ENCODE measurements around the gene KLF7. TPM values are rescaled to one million over a fixed set of nuclear protein-coding genes. Genes with fewer than 3 reads are reported as not detected.

Gene KLF7
- total RNA-seq, 1 donor from 2014 or later, result 52.6 TPM

- no peak for FAIRE-seq
- DNase-seq (ENCODE audit: low spot score in 2 of 2), result peak; percentile 16 to 24
Observed at GRCh38 chr2:207167099-207167923, 1.6 kb upstream of the KLF7 start.

DNA sequence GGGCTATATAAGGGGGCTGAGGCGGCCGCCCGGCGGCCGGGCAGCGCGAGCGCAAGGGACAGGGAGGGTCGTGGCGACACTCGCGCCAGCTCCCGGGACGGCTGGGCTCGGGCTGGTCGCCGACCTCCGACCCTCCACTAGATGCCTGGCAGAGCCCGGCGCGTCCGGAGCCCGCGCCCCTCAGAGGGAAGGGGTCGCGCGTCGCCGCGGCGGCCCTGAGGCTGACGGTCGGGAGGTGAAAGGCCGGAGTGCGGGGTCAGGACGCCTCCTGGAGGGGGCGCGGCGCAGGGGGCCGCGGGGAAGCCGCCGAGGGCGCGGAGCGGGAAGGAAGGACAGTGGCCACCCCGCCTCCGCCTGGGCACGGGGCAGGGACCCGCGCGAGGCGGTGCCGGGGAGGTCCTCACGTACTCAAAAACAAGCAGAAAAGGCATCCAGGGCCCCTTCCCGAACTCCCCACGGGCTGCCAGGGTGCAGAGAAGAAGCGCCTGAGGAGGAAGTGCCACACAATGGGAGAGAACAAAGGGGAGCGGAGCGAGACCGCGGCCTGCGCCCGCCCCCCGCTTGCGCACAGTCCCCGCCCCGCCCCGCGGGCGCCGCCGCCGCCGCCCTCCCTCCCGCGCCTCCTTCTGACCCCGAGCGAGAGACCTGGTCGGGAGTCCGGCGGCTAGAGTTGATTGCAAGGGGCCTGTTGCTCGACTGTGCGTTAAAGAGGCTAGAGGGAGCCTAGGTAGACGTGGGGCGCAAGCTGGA, 776 bp upstream of the KLF7 start:
- no peak for FAIRE-seq

GRCh38 chr2:207166039-207166348, 246 bp upstream of the KLF7 start:
- peak; percentile 92 to 93 for DNase-seq (ENCODE audit: low spot score in 2 of 2)

More for the DNA sequence above, 776 bp upstream of the KLF7 start:
- peak; percentile 69 to 83 for DNase-seq (ENCODE audit: low spot score in 2 of 2)

DNA sequence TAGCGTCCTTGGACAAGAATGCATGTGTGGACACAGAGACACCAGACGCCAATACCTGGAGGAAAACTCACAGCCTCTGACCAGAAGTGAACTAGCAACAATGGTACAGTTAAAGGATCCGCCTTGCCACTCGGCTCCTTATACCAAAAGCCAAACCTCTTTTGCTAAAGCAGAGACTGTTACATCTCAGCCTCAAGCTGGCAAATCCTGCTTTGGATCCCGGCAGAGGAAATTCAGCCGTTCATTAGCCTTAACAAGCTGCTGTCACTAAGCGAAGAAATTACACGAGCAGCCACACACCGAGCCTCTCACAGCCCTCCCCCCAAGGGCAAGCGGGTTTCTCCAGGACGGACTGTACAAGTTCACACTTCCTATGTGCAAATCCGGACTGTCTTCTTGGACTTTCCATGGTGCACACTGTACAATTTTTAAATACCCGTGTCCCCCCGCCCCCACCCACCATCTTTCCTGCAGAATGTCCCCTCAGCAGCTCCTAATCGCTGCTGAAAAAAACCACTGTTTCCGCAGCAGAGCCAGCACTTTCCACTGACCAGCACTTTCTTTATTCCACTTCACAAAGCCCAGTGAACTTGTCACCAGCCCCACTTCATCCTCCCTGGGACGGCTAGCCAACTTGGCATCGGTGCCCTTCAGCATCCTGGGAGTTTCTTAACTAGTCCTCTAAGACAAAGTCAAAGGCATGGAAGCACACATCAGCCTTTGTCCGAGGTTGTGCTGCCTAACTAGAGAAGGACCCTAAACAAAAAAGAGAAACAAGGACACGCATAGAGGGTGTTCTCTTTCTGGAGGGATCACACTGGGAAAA, 1.5 kb downstream of the KLF7 start:
- FAIRE-seq, result no peak
- DNase-seq (ENCODE audit: low spot score in 2 of 2), result peak in 1 of 2 donors; percentile 14

More at GRCh38 chr2:207166039-207166348, 246 bp upstream of the KLF7 start:
- peak; percentile 79 for FAIRE-seq

DNA sequence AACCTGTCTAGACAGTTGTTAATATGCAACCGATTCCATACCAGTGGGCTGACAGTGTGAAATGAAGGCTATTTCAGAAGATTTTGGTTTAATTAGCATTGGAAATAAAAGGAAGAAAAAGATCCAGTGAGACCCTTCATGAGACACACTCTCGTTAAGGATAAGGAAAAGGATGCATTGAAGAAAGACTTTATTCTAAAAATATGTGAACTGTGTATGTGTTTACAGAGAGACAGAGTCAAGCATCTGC, 2.1 kb downstream of the KLF7 start:
- DNase-seq (ENCODE audit: low spot score in 2 of 2) (no peak), FAIRE-seq (no peak)

DNA sequence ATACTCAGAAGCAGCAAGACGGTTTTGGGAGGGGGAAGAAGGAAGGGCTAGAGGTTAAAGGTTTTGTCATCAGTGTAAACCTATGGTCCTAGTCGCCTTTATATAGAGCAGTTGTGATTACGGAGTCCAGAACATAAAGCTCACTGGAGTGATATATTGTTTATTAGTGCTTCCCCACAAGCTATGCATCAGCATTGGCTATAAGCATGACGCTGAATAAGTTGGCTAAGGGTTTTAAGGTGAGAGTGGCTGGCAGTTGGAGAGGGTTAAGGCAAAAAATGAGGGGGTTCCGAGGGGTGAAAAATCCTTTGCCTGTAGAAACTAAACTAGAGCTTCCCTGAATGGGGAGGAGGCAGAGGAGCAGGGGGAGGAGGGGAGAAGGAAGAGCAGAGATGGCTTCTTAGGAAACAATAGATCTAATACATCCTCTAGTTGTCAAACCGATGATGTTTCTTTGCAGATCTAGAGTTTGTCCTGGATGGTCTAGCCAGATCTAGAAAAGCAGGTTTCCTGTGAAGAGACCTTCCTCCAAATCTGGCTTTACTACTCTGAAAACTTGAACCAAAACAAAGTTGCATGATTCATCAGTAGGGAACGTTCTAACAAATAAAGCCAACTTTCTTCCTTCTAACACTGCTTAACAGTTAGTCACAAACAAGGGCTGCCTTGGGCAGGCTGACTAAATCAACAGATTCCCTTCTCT, 2.5 kb downstream of the KLF7 start:
- FAIRE-seq (no peak), DNase-seq (ENCODE audit: low spot score in 2 of 2) (no peak)

DNA sequence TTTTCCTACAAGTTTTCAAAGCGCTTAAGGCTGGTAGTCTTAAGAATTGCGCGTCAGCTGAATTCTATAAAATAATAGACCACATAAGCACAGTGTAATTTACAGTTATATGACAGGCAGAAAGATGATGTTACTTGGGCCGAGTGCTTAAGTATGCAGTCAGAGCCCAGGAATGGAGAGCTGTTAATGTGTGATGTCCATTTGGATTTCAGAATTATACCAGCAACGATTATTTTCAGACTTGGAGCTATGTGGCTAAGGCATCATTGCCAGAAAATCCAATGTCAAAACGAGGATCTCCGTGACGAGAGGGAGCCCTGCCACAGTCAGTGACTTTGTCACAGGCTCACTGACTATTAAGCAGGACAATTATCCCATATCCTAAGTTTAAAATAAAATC, 3.4 kb downstream of the KLF7 start:
- FAIRE-seq (no peak), DNase-seq (ENCODE audit: low spot score in 2 of 2) (no peak)

GRCh38 chr2:207161247-207162123, 4.3 kb downstream of the KLF7 start:
- FAIRE-seq (no peak), DNase-seq (ENCODE audit: low spot score in 2 of 2) (no peak)

DNA sequence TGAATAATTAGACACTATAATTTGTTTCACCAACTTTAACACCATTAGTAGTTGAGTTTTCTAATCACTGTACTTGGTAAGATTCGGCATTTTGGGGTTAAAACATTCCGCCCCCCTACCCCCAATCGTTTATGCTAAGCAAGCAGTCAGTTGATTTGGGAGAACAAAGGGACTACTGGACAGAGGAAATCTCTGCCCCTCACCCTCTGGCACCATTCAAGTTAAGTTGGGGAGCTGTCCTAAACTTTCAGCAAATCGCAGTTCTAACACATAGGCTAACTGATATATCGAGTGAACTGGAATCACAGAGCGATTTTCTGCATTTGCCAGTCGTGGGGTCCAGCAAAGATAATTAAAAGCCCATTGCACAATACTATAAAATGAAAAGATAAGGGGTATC, 5.6 kb downstream of the KLF7 start:
- DNase-seq (ENCODE audit: low spot score in 2 of 2) (no peak), FAIRE-seq (no peak)

DNA sequence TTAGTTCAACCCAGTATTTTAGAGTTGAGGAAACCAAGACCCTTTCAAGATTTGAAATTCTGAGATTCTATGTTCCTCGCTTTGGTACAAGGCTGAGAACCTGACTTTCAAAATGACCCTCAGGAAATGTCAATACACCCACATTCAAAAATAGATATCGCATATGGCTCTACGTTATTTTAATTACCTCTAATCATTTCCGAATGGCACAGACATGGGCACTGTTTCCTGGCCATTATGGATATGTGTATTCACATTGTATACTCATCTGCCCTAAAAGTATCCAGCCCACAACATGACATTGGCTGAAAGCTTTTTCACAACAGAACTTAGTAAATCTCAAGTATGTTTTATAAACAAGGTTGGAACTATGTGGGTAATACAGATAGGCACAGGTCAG, 6.7 kb downstream of the KLF7 start:
- FAIRE-seq, result no peak

DNA sequence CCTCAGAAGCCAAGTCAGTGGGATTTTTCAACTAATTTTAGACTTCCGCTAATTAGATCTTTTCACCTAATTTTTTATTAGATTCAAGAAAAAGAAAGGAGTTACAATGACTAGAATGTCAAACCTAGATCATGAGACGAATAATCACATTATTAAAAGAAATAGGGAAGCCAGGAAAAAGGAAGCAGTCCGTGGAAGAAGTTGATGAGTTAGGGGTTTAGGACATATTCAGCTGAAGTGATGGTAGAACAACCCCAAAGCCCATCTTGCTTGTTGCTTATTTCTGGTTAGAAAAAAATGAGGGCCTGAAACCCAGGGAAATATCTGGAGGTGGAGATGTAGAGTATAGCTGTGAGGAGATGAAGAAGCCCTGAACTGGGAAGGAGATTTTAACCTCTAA, 8.0 kb downstream of the KLF7 start:
- DNase-seq (ENCODE audit: low spot score in 2 of 2) (no peak), FAIRE-seq (no peak)

More for the DNA sequence above, 6.7 kb downstream of the KLF7 start:
- no peak for DNase-seq (ENCODE audit: low spot score in 2 of 2)

GRCh38 chr2:207157162-207157481, 8.6 kb downstream of the KLF7 start:
- DNase-seq (ENCODE audit: low spot score in 2 of 2), result no peak
- no peak for FAIRE-seq

DNA sequence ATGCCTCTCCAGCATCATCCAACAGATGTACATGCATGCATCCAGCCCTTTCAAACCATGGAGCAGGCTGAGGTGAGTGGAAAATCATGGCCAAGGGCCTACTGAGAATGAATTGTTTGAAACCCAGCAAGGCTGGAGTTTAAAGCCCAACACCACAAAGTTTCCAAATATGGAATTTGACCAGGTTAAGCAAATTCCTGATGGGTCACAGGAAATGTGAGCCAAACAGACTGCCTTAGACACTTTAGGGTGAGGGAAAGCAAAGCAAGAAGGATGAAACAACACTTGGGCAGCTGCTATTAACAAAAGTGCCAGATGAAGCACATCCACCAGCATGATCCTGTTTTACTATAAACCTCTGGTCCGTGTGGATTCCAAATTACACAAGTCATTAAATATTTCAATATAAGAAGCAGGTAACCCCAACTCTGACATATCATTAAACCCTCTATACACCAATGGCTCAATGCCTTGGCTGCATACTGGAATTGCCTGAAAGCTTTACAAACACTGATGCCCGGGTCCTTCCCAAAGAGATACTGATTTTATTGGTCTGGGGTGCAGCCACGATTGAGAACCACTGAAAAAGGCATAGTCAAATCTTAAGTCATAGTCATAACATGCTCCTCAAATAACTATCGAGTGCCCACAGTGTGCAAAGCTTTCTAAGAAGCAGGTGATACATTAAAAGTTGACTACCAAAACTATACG, 9.1 kb downstream of the KLF7 start:
- FAIRE-seq, result no peak

GRCh38 chr2:207155516-207156444, 10.0 kb downstream of the KLF7 start:
- DNase-seq (ENCODE audit: low spot score in 2 of 2) (no peak), FAIRE-seq (no peak)

More for the DNA sequence above, 9.1 kb downstream of the KLF7 start:
- no peak for DNase-seq (ENCODE audit: low spot score in 2 of 2)

- DNase-seq (ENCODE audit: low spot score in 2 of 2) (no peak), FAIRE-seq (no peak)
Observed at GRCh38 chr2:207154556-207155510, 10.9 kb downstream of the KLF7 start.

DNA sequence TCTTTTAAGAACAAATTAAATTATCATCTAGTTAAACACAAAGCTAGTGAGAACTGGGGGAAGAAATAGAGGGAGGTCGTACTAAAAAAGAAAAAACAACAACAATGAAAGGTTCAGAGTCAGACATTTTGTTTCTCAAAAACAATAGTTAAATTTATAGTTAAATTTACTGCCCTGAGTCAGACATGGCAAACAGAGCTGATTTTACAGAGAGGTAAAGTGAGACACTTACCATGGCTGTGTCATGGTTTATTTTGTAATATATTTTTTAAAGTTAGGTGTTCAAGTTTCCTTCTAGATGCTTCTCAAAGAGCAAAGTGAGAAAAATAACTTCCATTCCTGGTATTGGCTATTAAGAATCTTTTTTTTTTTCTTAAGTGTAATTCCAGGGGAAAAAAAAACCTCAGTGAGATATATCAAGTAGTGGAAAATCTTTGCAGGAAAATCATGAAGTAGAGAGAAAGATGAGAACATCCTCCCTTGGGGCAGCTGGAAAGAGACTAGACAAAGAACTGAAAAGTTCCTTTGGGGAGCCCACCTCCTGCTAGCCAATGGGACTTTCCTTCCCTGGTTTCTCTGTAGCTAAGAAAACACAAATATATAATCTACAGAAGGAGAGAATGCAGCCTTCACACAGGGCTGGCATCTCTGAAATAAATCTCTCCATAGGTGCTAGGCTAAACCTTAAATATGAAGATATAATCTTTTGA, 12.3 kb downstream of the KLF7 start:
- DNase-seq (ENCODE audit: low spot score in 2 of 2) (no peak), FAIRE-seq (no peak)

Measured in frontal cortex (tissue), 4 donors.